SH-SY5Y (cell line): ENCODE measurements around the gene PPP1R1C.

Experiments used
- GATA2 ChIP-seq: IDR thresholded peaks from 2 replicates; pipeline ENCODE4 v1.6.1; 2011; ENCODE audit warnings: mild to moderate bottlenecking, low read depth, low read length
- GATA3 ChIP-seq: IDR thresholded peaks from 2 replicates; pipeline ENCODE4 v1.6.1; 2011; ENCODE audit warnings: low read depth, mild to moderate bottlenecking, low read length, moderate library complexity

The PPP1R1C gene

GRCh38 chr2:181991171-181991885 lies 5.7 kb downstream of the PPP1R1C start:
- TF ChIP-seq GATA3 = no peak
- TF ChIP-seq GATA2 = no peak

GRCh38 chr2:181992776-181993175 lies 7.1 kb downstream of the PPP1R1C start:
- TF ChIP-seq GATA3 (no peak), GATA2 (no peak)

GRCh38 chr2:181995289-181995688 lies 9.6 kb downstream of the PPP1R1C start:
- no peak for TF ChIP-seq GATA2
- TF ChIP-seq GATA3 = no peak

- TF ChIP-seq GATA2 (no peak), GATA3 (no peak)
Observed at GRCh38 chr2:181998041-181998835, 12.6 kb downstream of the PPP1R1C start.

GRCh38 chr2:181998891-181999654 lies 13.4 kb downstream of the PPP1R1C start:
- TF ChIP-seq GATA3 = no peak
- no peak for TF ChIP-seq GATA2

- TF ChIP-seq GATA2 (no peak), GATA3 (no peak)
Observed at GRCh38 chr2:181999911-182000310, 14.3 kb downstream of the PPP1R1C start.

- TF ChIP-seq GATA2 (no peak), GATA3 (no peak)
Observed at GRCh38 chr2:182004945-182005520, 19.4 kb downstream of the PPP1R1C start.

- TF ChIP-seq GATA2 = no peak
- no peak for TF ChIP-seq GATA3
Observed at GRCh38 chr2:182006595-182007341, 21.1 kb downstream of the PPP1R1C start.

- TF ChIP-seq GATA3 = no peak
- TF ChIP-seq GATA2 = no peak
Observed at GRCh38 chr2:182014284-182014683, 28.6 kb downstream of the PPP1R1C start.

GRCh38 chr2:182015334-182016109 lies 29.9 kb downstream of the PPP1R1C start:
- no peak for TF ChIP-seq GATA3
- no peak for TF ChIP-seq GATA2

GRCh38 chr2:182018218-182018617 lies 32.6 kb downstream of the PPP1R1C start:
- TF ChIP-seq GATA3 (no peak), GATA2 (no peak)

GRCh38 chr2:182019731-182020130 lies 34.1 kb downstream of the PPP1R1C start:
- no peak for TF ChIP-seq GATA3
- TF ChIP-seq GATA2 = no peak
